Heart right ventricle (tissue), 16 donors: ENCODE data around the gene EYS. TPM values are rescaled to one million over a fixed set of nuclear protein-coding genes. Genes with fewer than 3 reads are reported as not detected.

Experiments
- ATAC-seq, 8 donors: fragments of 200-7000 bp; cut with Tn5 transposase; one replicate each; pipeline ENCODE4 v1.9.1; 2020; ENCODE audit warnings: mild to moderate bottlenecking in 8 of 8, moderate library complexity in 8 of 8, moderate number of reproducible peaks in 1 of 8
- DNase-seq, 2 donors: peaks; one replicate each; pipeline ENCODE4 v3.0.0-alpha.2; 2020
- H3K27ac ChIP-seq, 10 donors: fragments of 200-600 bp; sonication (generic) in 2 of 10; one replicate each; pipeline versions ENCODE4 v1.5.0 to v1.8.0; 2020 to 2022; ENCODE audit warnings: mild to moderate bottlenecking in 3 of 10
- H3K27me3 ChIP-seq, 7 donors: fragments of 200-600 bp; one replicate each; pipeline ENCODE4 v1.8.0; 2021 to 2022; ENCODE audit warnings: mild to moderate bottlenecking in 2 of 7
- H3K36me3 ChIP-seq, 9 donors: fragments of 200-600 bp; sonication (generic) in 1 of 9; one replicate each; pipeline versions ENCODE4 v1.5.0 to v1.8.0; 2020 to 2022; ENCODE audit warnings: mild to moderate bottlenecking in 2 of 9
- H3K4me1 ChIP-seq, 9 donors: fragments of 200-600 bp; sonication (generic) in 1 of 9; one replicate each; pipeline versions ENCODE4 v1.5.0 to v1.8.0; 2020 to 2022; ENCODE audit warnings: mild to moderate bottlenecking in 4 of 9
- H3K4me3 ChIP-seq, 10 donors: fragments of 200-600 bp; sonication (generic) in 2 of 10; one replicate each; pipeline versions ENCODE4 v1.5.0 to v1.8.0; 2020 to 2022; ENCODE audit warnings: mild to moderate bottlenecking in 7 of 10, moderate library complexity in 2 of 10
- H3K9me3 ChIP-seq, 11 donors: fragments of 200-600 bp in 10 of 11; sonication (generic) in 2 of 11; one replicate each; pipeline versions ENCODE4 v1.5.0 to v1.8.0; 2013 to 2022; ENCODE audit warnings: mild to moderate bottlenecking in 2 of 11, control low read depth in 1 of 11, moderate library complexity in 1 of 11
- CTCF ChIP-seq, 9 donors: fragments of 200-600 bp; sonication (generic) in 2 of 9; IDR thresholded peaks; one replicate each; pipeline versions ENCODE4 v1.5.0 to v1.8.0; 2021 to 2022; ENCODE audit warnings: antibody characterized with exemption in 9 of 9, mild to moderate bottlenecking in 5 of 9, moderate library complexity in 1 of 9
- WGBS, 2 donors: extraction: QIAGEN DNeasy Blood & Tissue Kit; methylation state at CpG; one replicate each; pipeline ENCODE4 v1.1.7; 2013; ENCODE audit warnings: inconsistent platforms in 1 of 2; 5-methylcytosine and 5-hydroxymethylcytosine counted together
- intact Hi-C, 10 donors: fragments of 100-400 bp; cut with DNase I; formaldehyde crosslinking; loops; one replicate each; pipeline versions ENCODE4 v1.11.1 to v1.14.2; 2022
- polyA plus RNA-seq, 2 donors: library from polyadenylated mRNA; stranded (reverse); fragments of 200-250 nt; gene quantifications; one replicate each; pipeline ENCODE4 v1.2.3, GENCODE V29; 2013
- total RNA-seq, 10 donors: library from RNA; stranded (reverse); fragmentation: NEBNext Ultra II Directional in 3 of 10; extraction: Animal tissue kit (Norgen Biotek cat#: 25700) in 3 of 10; gene quantifications; one replicate each; pipeline versions ENCODE4 v1.2.1 to v1.2.4, GENCODE V29; 2021 to 2023
- donor health status: Arrhythmogenic right ventricular cardiomyopathy.
- donor health status: ischemic (EF 13 %, LVEDD 7.1; RV severe dilation, severe dysfunction).
- donor health status: healthy with polysubstance abuse.
- donor health status: DM: no; HTN: yes; CAD: no.
- donor health status: DM: no; HTN: no; CAD: no.
- donor health status: ischemic (EF 25% LVEDD 6.9; RV normal size, moderate dysfunction).
- donor health status: ischemic (EF 25% LVEDD 5.7; RV mildly dilated, moderate dysfunction).
- donor health status: healthy.
- donor health status: DM: yes; HTN: yes; CAD: no.
- donor health status: Ischemic cardiomyopathy.
- donor health status: ischemic (EF 35%, LVEDD 5.7; RV mildly dilated, moderate dysfunction).
- donor health status: nonischemic (EF 11% LVEDD 7.7; RV severe dilation, severe dysfunction).
- donor health status: DM: yes; HTN: yes; CAD: no.
- donor health status: PGD.
- donor health status: ischemic (EF 29% LVEDD 5.4; RV normal size, mild dysfunction).
- donor health status: nonischemic (EF 23%, LVEDD 6.1; RV moderate dilation, normal function).

The EYS gene
- total and polyA plus RNA-seq, 12 donors = 0.02 to 0.40 (median 0.18) TPM; not detected in 8

- 64 to 75% methylated on average over 7 of the region's 7 CpGs for WGBS, 2 donors
- no peak overlapping the region for H3K27ac ChIP-seq
- H3K27me3 ChIP-seq = peaks cover 0 to 6% (median 0%) of the 10 kb centered on the region in 7 donors
- no peak for DNase-seq
- peaks cover 0 to 10% (median 0%) of the 10 kb centered on the region in 11 donors for H3K9me3 ChIP-seq
- H3K36me3 ChIP-seq = no peaks in the 10 kb centered on the region
- no peak for TF ChIP-seq CTCF (IDR thresholded peaks at IDR 0.05)
- H3K4me1 ChIP-seq = peaks cover 0 to 5% (median 0%) of the 10 kb centered on the region in 9 donors
- ATAC-seq = no peak
- intact Hi-C loops = loop anchor here in 8 of 10 donors (5.0 to 10.0 kb wide), 3 partner anchors 408 to 415 kb away; no protein-coding TSS in a partner anchor
- no peak overlapping the region for H3K4me3 ChIP-seq
These were observed 1787.4 kb downstream of the EYS start for GRCh38 chr6:63919556-63920110.

GRCh38 chr6:63912887-63913286, 1794.1 kb downstream of the EYS start:
- 24 to 28% methylated on average over 1 of the region's 1 CpG for WGBS, 2 donors
- H3K9me3 ChIP-seq = peaks cover 0 to 10% (median 0%) of the 10 kb centered on the region in 11 donors
- H3K27ac ChIP-seq = no peak overlapping the region
- DNase-seq (no peak), ATAC-seq (peak in 1 of 8 donors; percentile 30)
- H3K4me1 ChIP-seq = peaks cover 0 to 12% (median 0%) of the 10 kb centered on the region in 9 donors
- no peak overlapping the region for H3K4me3 ChIP-seq
- no peak for TF ChIP-seq CTCF (IDR thresholded peaks at IDR 0.05)
- no peaks in the 10 kb centered on the region for H3K36me3 ChIP-seq
- no peaks in the 10 kb centered on the region for H3K27me3 ChIP-seq
- intact Hi-C loops = no loop called here

- TF ChIP-seq CTCF (IDR thresholded peaks at IDR 0.05) = no peak
- 38 to 50% methylated on average over 2 of the region's 2 CpGs for WGBS, 2 donors
- H3K4me3 ChIP-seq = no peak overlapping the region
- no peaks in the 10 kb centered on the region for H3K27me3 ChIP-seq
- ATAC-seq (peak in 5 of 8 donors; percentile 34 to 82 (median 53)), DNase-seq (peak in 1 of 2 donors; percentile 11)
- no peaks in the 10 kb centered on the region for H3K36me3 ChIP-seq
- H3K9me3 ChIP-seq = peaks cover 0 to 10% (median 0%) of the 10 kb centered on the region in 11 donors
- peak overlapping the region in 4 of 10 donors; percentile 4 to 29 (median 18) for H3K27ac ChIP-seq
- peaks cover 0 to 12% (median 0%) of the 10 kb centered on the region in 9 donors for H3K4me1 ChIP-seq
- intact Hi-C loops = no loop called here
These were observed 1796.0 kb downstream of the EYS start for GRCh38 chr6:63910863-63911551.

GRCh38 chr6:63904650-63905248, 1802.3 kb downstream of the EYS start:
- intact Hi-C loops = no loop called here
- TF ChIP-seq CTCF (IDR thresholded peaks at IDR 0.05) = no peak
- Histone ChIP-seq H3K4me3 (no peak overlapping the region), H3K27me3 (no peaks in the 10 kb centered on the region), H3K27ac (peak overlapping the region in 1 of 10 donors; percentile 4), H3K36me3 (no peaks in the 10 kb centered on the region), H3K4me1 (no peaks in the 10 kb centered on the region), H3K9me3 (no peaks in the 10 kb centered on the region)
- DNase-seq = no peak
- no peak for ATAC-seq
- 33 to 38% methylated on average over 4 of the region's 4 CpGs for WGBS, 2 donors
